Tibial nerve (tissue), 4 donors: ENCODE data around the gene CORO7. TPM values are rescaled to one million over a fixed set of nuclear protein-coding genes. Genes with fewer than 3 reads are reported as not detected.

Source experiments
- DNase-seq, 2 donors: peaks; one replicate each; pipeline ENCODE4 v3.0.0-alpha.2; 2019; ENCODE audit warnings: low spot score in 2 of 2
- H3K27ac ChIP-seq, 4 donors: fragments of 200-600 bp; sonication (generic) in 3 of 4; one replicate each; pipeline ENCODE4 v1.5.1; 2017 to 2019; ENCODE audit warnings: mild to moderate bottlenecking in 1 of 4
- H3K27me3 ChIP-seq, 2 donors: fragments of 200-600 bp; sonication (generic) in 1 of 2; one replicate each; pipeline versions ENCODE4 v1.5.1 to v1.6.0; 2017 to 2019
- H3K36me3 ChIP-seq, 3 donors: fragments of 200-600 bp; sonication (generic); one replicate each; pipeline ENCODE4 v1.5.1; 2018 to 2019
- H3K4me1 ChIP-seq, 4 donors: fragments of 200-600 bp; sonication (generic) in 3 of 4; one replicate each; pipeline ENCODE4 v1.5.1; 2017 to 2019
- H3K4me3 ChIP-seq, 4 donors: fragments of 200-600 bp; sonication (generic) in 3 of 4; one replicate each; pipeline ENCODE4 v1.5.1; 2017 to 2019; ENCODE audit warnings: mild to moderate bottlenecking in 1 of 4, moderate library complexity in 1 of 4
- H3K9me3 ChIP-seq, 4 donors: fragments of 200-600 bp; sonication (generic) in 3 of 4; one replicate each; pipeline ENCODE4 v1.5.1; 2017 to 2019
- EP300 ChIP-seq, 2 donors: sonication (generic); formaldehyde crosslinking; IDR thresholded peaks; one replicate each; pipeline ENCODE4 v1.6.1; 2017; ENCODE audit warnings: antibody characterized with exemption in 2 of 2, mild to moderate bottlenecking in 1 of 2
- POLR2A ChIP-seq, 2 donors: fragments of 450-650 bp; IDR thresholded peaks; one replicate each; pipeline ENCODE4 v1.6.1; 2017; ENCODE audit warnings: antibody characterized with exemption in 2 of 2, mild to moderate bottlenecking in 2 of 2, moderate library complexity in 2 of 2
- WGBS, 2 donors: methylation state at CpG; one replicate each; pipeline ENCODE4 v1.1.5; 2018; 5-methylcytosine and 5-hydroxymethylcytosine counted together
- total RNA-seq, 4 donors: library from RNA; depleted of rRNA; stranded (reverse); fragments of >200 nt; gene quantifications; one replicate each; pipeline ENCODE4 v1.1.0, GENCODE V29; 2016
- TF ChIP-seq, protein P1 (sequence below), 5 experiments: fragments of 200-600 bp in 3 of 5; fragments of 450-650 bp in 2 of 5; sonication (generic) in 3 of 5; IDR thresholded peaks; one replicate each; pipeline ENCODE4 v1.5.1; 2016 to 2019; ENCODE audit warnings: antibody characterized with exemption in 5 of 5, mild to moderate bottlenecking in 3 of 5, moderate library complexity in 2 of 5

Gene CORO7
- total RNA-seq, 4 donors from 2014 or later = 27.8 to 77.4 (median 52.1) TPM

DNA sequence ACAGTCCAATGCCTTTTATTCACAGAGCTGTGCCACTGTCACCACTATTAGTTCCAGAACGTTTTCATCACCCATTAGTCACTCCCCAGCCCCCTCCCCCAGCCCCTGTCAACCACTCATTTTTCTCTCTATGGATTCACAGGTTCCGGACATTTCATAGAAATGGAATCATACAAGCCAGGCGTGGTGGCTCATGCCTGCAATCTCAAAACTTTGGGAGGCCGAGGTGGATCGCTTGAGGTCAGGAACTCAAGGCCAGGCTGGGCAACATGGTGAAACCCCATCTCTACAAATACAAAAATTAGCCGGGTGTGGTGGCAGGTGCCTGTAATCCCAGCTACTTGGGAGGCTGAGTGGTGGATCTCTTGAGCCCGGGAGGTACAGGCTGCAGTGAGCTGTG, 64.5 kb downstream of the CORO7 start:
- H3K4me3 ChIP-seq = no peak overlapping the region

DNA sequence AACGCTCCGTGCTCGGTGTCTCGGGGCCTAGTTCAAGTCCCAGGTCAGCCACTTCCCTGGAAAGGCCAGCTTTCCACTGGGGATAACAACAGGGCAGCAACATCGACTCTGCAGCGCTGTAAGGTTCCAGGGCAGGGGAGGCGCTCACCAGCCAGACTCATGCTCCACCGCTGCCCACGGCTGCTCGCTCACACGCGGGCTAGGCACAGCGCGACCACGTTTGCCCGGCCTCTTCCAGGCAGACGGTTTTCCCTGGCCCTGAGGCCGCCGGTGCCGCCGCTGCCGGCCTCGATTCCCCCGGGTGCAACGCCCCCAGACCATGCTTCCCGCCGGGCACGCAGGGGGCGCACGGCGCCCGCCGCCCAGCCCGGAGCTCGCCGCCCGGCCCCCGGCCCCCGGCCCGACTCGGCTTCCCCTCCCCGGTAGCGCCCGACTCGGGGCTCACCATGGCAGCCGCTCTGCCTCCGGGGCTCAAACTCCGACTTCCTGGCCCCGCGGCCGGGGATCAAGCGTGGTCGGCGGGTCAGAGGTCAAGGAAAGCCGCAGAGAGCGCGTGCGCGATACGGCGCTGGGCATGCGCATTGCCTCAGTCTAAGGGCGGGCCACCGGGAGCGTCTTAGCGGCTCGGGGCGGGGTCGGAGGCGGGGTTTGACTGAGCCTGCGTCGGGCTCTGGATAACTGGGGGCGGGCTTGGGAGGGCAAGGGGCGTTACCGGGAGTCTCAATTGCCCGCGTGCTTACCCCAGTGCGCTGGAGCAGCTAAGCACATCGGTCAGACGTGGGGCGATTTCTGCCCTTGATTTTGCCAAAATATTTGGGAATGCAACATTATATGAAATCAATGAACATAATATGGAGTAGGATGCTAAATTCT, 65.4 kb downstream of the CORO7 start, which contains the start of gene PAM16:
TSS of gene PAM16 (minus strand) at position 535 of the 873 bp plus-strand sequence. CDS start at position 448, 87 bp downstream.
- H3K27ac ChIP-seq = peak within 1 kb of the TSS; percentile 82 to 93 (median 88)
- WGBS, 2 donors = 1 to 2% methylated on average over 50 to 78 of the region's 81 CpGs
- H3K9me3 ChIP-seq = no peaks in the 10 kb centered on the region
- no peaks in the 10 kb centered on the region for H3K27me3 ChIP-seq
- peaks cover 0 to 52% (median 25%) of the 10 kb centered on the region in 4 donors for H3K4me1 ChIP-seq
- TF ChIP-seq, protein P1, sequence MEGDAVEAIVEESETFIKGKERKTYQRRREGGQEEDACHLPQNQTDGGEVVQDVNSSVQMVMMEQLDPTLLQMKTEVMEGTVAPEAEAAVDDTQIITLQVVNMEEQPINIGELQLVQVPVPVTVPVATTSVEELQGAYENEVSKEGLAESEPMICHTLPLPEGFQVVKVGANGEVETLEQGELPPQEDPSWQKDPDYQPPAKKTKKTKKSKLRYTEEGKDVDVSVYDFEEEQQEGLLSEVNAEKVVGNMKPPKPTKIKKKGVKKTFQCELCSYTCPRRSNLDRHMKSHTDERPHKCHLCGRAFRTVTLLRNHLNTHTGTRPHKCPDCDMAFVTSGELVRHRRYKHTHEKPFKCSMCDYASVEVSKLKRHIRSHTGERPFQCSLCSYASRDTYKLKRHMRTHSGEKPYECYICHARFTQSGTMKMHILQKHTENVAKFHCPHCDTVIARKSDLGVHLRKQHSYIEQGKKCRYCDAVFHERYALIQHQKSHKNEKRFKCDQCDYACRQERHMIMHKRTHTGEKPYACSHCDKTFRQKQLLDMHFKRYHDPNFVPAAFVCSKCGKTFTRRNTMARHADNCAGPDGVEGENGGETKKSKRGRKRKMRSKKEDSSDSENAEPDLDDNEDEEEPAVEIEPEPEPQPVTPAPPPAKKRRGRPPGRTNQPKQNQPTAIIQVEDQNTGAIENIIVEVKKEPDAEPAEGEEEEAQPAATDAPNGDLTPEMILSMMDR (IDR thresholded peaks at IDR 0.05) = peak in 3 of 5 experiments; percentile 21 to 34 (median 24)
- peak in 1 of 2 donors; percentile 54 for TF ChIP-seq POLR2A (IDR thresholded peaks at IDR 0.05)
- TF ChIP-seq EP300 (IDR thresholded peaks at IDR 0.05) = peak in 1 of 2 donors; percentile 69
- H3K4me3 ChIP-seq = peak within 1 kb of the TSS; percentile 71 to 98 (median 84)
- peaks cover 0 to 21% (median 0%) of the 10 kb centered on the region in 3 donors for H3K36me3 ChIP-seq
- peak; percentile 93 to 94 for DNase-seq

More for the DNA sequence above, 64.5 kb downstream of the CORO7 start:
- WGBS, 2 donors = 79 to 82% methylated on average over 7 of the region's 7 CpGs
- no peak for DNase-seq
- TF ChIP-seq EP300 (IDR thresholded peaks at IDR 0.05) (no peak), POLR2A (IDR thresholded peaks at IDR 0.05) (no peak)
- TF ChIP-seq, protein P1 (IDR thresholded peaks at IDR 0.05) = no peak
- Histone ChIP-seq H3K27me3 (no peaks in the 10 kb centered on the region), H3K9me3 (no peaks in the 10 kb centered on the region), H3K36me3 (peaks cover 0 to 26% (median 0%) of the 10 kb centered on the region in 3 donors), H3K27ac (peak overlapping the region in 2 of 4 donors; percentile 5 to 93), H3K4me1 (peaks cover 0 to 43% (median 22%) of the 10 kb centered on the region in 4 donors)

DNA sequence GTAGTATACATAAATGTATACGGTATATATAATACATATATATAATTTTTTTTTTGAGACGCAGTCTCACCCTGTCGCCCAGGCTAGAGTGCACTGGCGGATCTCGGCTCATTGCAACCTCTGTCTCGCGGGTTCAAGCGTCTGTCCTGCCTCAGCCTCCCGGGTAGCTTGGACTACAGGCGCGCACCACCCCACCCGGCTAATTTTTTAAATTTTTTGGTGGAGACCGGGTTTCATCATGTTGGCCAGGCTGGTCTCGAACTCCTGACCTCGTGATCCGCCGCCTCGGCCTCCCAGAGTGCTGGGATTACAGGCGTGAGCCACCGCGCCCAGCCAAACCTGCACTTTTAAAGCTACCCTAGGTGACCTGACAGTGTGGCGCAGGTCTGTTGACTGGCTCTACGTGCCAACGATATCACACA, 66.0 kb downstream of the CORO7 start:
- WGBS, 2 donors = 31 to 34% methylated on average over 24 of the region's 24 CpGs
- no peak for DNase-seq
- Histone ChIP-seq H3K4me3 (peak overlapping the region; percentile 71 to 98 (median 84)), H3K9me3 (no peaks in the 10 kb centered on the region), H3K4me1 (peaks cover 0 to 58% (median 26%) of the 10 kb centered on the region in 4 donors), H3K27me3 (no peaks in the 10 kb centered on the region), H3K36me3 (peaks cover 0 to 21% (median 0%) of the 10 kb centered on the region in 3 donors), H3K27ac (peak overlapping the region; percentile 82 to 93 (median 88))
- TF ChIP-seq EP300 (IDR thresholded peaks at IDR 0.05) = no peak
- TF ChIP-seq POLR2A (IDR thresholded peaks at IDR 0.05) = no peak
- TF ChIP-seq, protein P1 (IDR thresholded peaks at IDR 0.05) = no peak

DNA sequence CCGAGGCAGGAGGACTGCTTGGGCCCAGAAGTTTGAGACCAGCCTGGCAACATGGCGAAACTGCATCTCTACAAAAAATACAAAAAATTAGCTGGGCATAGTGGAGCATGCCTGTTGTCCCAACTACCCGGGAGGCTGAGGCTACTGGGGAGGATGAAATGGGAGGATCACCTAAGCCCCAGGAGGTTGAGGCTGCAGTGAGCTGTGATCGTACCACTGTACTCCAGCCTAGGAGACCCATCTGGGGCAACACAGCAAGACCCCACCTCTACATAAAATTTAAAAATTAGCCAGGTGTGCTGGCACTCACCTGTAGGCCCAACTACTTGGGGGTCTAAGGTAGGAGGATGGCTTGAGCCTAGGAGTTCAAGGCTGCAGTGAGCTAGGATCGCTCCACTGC, 67.1 kb downstream of the CORO7 start:
- TF ChIP-seq, protein P1 (IDR thresholded peaks at IDR 0.05) = no peak
- no peak for TF ChIP-seq POLR2A (IDR thresholded peaks at IDR 0.05)
- no peak for TF ChIP-seq EP300 (IDR thresholded peaks at IDR 0.05)
- Histone ChIP-seq H3K36me3 (peaks cover 0 to 11% (median 0%) of the 10 kb centered on the region in 3 donors), H3K4me3 (no peak overlapping the region), H3K27me3 (no peaks in the 10 kb centered on the region), H3K27ac (peak overlapping the region in 1 of 4 donors; percentile 8), H3K4me1 (peaks cover 0 to 65% (median 26%) of the 10 kb centered on the region in 4 donors), H3K9me3 (no peaks in the 10 kb centered on the region)
- no peak for DNase-seq
- WGBS, 2 donors = 94 to 98% methylated on average over 5 of the region's 5 CpGs
